Adipose tissue (tissue), 3 donors: ENCODE results near the gene GRIN1. TPM values are rescaled to one million over a fixed set of nuclear protein-coding genes. Genes with fewer than 3 reads are reported as not detected.

Experiments used
- H3K27ac ChIP-seq: one replicate; pipeline ENCODE4 v1.5.1; 2013; ENCODE audit warnings: low read depth, low read length
- WGBS, 3 donors: extraction: QIAGEN DNeasy Blood & Tissue Kit; methylation state at CpG; one replicate each; pipeline ENCODE4 v1.1.7; 2013; 5-methylcytosine and 5-hydroxymethylcytosine counted together
- polyA plus RNA-seq, 3 donors: library from polyadenylated mRNA; stranded (reverse); fragments of 200-250 nt; gene quantifications; one replicate each; pipeline ENCODE4 v1.2.3, GENCODE V29; 2013
- donor health status: healthy with polysubstance abuse.
- donor health status: Bipolar disorder and iron deficiency.
- donor health status: healthy.

GRIN1 gene
- polyA plus RNA-seq, 3 donors, result 0.26 TPM; not detected in 2

DNA sequence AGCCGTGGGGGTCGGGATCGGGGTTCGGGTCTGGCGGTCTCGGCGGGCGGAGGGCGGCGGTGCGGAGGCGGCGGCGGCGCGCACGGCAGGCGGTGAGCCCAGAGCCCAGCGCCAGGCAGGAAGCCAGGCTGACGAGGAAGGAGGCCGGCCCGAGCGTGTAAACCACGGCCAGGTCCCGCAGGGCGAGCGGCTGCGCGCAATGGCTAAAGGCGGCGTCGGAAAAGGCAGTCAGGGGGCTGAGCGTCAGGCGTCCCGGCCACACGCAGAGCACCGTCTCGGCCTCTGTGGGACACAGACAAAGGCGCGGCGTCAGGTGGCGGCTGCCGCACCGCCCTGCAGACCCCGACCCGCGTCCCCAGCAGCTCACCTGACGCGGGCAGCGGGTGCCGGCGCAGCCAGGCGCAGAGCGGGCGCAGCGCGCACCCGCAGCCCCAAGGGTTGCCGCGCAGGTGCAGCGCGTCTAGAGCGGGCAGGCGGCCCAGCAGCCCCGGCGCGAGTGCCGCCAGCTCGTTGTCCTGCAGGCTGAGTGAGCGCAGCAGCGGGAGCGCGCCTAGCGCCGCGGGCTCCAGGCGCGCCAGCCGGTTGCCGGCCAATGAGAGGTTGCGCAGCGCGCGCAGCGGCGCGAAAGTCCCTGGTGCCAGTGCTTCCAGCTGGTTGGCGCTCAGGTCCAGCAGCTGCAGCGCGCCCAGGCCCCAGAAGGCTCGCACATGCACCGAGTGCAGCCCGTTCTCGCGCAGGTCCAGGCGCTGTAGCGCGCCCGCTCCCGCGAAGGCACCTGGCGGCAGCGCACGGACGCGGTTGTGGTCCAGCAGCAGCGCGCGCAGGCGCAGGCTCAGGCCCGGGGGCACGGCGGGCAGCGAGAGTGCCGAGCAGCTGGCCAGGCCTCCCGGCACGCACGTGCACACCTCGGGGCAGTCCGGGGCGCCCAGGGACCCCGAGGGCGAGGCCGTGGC lies 30.2 kb downstream of the GRIN1 start:
- WGBS, 3 donors, result 0 to 1% (median 1%) methylated on average over 102 to 124 of the region's 124 CpGs
- no peak overlapping the region for H3K27ac ChIP-seq

- whole genome bisulfite sequencing, 3 donors, result 6 to 16% (median 13%) methylated on average over 34 to 41 of the region's 41 CpGs
- H3K27ac ChIP-seq, result no peak within 1 kb of the TSS
These were observed 31.0 kb downstream of the GRIN1 start, which contains the start of gene LRRC26 for GRCh38 chr9:137169896-137170358. TSS of gene LRRC26 (minus strand) at chr9:137170051. CDS start at chr9:137169943, 108 bp downstream.

GRCh38 chr9:137170486-137171148 lies 31.7 kb downstream of the GRIN1 start:
- WGBS, 3 donors, result 47 to 74% (median 52%) methylated on average over 14 of the region's 14 CpGs
- H3K27ac ChIP-seq, result no peak overlapping the region

DNA sequence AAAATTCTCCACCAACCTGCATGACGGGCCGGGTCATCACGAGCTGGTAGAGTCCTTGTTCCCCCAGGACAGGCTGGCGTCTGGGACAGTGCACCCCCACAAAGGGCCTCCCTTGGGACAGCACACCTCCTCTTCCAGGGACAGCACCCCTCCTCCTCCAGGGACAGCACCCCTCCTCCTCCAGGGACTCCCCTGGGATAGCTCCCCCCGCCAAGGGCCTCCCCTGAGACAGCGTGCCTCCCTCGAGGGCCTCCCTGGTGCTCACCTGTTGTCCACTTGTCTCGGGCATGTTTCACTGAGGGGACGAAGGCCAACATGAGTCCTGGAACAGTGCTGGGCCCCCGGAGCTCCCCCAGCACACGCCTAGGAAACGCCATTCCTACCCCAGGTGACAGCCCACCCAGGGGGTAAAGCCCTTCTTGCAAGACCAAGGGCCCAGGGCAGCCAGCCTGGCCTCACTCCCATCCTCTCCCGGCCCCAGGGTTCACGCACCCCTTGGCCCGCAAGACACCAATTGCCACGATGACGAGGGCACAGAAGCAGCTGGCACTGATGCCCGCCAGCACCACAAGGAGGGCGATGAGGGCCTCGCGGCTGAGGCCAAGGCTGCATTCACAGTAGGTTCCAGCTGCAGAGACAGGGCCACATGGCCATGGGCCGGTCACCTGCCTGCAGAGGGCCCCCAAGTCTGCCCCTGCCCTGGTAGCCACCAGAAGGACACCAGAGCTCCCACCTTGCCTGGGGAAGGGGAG lies 32.4 kb downstream of the GRIN1 start:
- H3K27ac ChIP-seq, result no peak overlapping the region
- 80 to 84% (median 80%) methylated on average over 21 to 22 of the region's 22 CpGs for WGBS, 3 donors

GRCh38 chr9:137172901-137173795 lies 34.2 kb downstream of the GRIN1 start:
- WGBS, 3 donors, result 46 to 64% (median 56%) methylated on average over 20 to 21 of the region's 21 CpGs
- no peak overlapping the region for H3K27ac ChIP-seq

DNA sequence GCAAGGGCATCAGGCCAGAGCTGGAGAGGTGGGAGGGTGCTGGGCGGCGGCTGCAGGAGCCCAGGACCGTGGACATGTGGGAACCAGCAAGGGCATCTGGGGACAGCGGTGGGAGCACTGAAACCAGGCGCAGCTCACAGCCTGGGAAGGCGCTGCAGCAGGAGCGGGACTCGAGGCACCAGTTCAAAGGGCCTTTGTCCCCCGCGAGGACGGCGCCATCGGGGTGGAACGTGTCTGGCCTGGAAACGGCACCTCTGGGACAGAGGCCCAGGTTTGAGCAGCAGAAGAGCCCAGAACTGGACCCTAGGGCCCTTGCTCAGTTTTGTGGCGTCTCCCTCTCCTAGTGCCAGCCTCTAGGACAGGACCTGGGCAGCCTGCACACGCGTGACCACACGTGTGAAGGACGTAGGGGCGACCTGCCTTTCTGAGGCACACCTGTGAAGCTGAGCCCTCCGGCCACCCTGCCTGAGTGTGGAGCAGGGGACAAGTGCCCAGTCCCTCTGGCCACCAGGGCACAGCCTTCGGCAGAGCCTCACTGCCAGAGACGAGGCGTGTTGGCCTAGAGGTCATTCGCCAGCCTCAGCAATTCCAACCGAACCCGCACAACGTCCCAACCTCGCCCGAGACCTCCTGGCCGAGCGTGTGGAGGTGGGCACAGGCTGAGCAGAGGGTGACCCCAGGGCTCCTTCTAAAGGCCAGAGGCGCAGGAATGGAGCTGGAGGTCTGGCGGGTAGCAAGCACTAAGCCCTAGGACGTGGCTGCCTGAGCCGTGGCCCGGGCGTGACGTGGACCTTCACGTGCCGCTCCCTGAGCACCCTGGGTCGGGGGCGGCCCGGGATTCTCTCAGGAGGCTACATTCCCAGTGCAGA lies 35.1 kb downstream of the GRIN1 start:
- WGBS, 3 donors, result 74 to 89% (median 83%) methylated on average over 45 of the region's 45 CpGs
- no peak overlapping the region for H3K27ac ChIP-seq

GRCh38 chr9:137174722-137175293 lies 35.9 kb downstream of the GRIN1 start:
- 48 to 57% (median 50%) methylated on average over 24 to 34 of the region's 34 CpGs for WGBS, 3 donors
- no peak overlapping the region for H3K27ac ChIP-seq

- H3K27ac ChIP-seq, result no peak overlapping the region
- WGBS, 3 donors, result 39 to 53% (median 52%) methylated on average over 33 of the region's 33 CpGs
These were observed 36.5 kb downstream of the GRIN1 start for GRCh38 chr9:137175345-137175961.

DNA sequence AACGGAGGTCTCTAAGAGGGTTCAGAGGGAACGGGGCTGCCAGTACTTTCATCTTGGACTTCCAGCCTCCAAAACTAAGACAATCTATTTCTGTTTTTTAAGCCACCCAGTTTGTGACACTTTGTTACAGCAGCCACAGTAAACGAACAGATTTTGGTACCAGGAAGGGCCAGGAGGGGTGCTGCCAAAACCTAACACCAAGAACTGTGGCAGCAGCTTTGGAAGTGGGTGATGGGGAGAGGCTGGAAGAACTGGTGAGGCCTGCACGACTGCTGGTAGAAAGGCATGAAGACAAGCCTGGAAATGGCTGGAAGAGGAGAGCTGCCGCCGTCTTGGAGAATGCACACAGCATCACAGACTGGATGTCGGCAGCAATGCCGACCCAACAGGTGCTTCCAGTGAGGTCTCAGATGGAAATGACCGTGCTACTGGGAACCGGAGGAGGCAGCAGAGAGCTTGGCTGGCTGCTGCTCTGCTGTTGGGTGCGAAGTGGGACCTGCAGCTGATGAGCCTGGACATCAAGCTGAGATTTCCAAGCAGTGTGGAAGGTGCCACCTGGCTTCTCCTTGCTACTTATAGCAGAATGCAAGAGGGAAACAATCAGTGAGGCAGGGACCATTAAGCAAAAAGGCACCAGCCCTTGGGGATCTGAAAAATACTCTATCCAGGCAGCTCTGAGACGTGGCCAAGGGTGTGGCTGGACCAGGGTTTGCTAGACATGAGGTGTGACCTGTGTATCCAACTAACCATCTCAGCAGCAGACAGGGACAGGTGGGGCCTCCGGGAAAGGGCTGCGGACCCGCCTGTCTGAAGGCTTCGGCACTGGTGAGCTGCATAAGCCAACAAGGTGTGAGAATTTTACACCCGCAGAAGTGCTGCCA lies 37.6 kb downstream of the GRIN1 start:
- no peak overlapping the region for H3K27ac ChIP-seq

DNA sequence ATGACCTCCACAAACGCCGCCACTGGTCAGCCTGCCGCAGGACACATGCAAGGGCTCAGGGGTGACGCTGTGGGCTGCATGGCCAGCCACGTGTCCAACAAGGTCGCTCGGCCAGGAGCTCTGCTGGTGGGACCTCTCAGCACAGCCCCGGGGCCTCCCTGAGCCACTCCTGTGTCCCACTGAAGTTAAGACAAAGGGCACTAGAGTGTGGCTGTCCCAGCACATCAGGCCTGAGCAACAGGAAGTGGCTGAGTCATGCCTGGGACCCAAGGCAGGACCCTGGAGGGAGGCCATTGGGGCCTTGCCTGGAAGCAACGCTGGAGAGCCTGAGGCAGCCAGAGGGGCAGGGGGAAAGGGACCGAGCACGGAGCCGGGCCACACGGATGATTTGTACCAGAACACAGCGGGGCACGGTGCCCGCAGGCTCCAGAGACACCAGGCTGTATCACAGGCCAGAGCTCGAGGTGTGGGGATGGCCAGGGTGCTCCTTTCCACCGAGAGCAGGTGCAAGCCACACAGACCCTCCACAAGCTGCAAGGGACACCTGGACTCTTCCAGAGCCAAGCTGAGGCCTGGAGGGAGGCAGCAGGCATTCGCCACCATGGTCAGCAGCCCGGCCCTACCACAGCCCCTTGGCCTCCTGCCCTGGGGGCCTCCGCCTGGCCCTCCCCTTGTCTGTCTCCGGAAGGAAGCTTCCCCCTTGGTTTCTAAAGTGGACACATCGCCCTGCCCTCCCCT lies 39.4 kb downstream of the GRIN1 start:
- 82 to 87% (median 82%) methylated on average over 22 to 23 of the region's 23 CpGs for WGBS, 3 donors

More for the DNA sequence above, 37.6 kb downstream of the GRIN1 start:
- WGBS, 3 donors, result 57 to 61% (median 57%) methylated on average over 17 of the region's 17 CpGs

GRCh38 chr9:137178939-137179630 lies 40.1 kb downstream of the GRIN1 start:
- H3K27ac ChIP-seq, result no peak overlapping the region
- 91 to 92% (median 91%) methylated on average over 19 of the region's 19 CpGs for WGBS, 3 donors

More for the DNA sequence above, 39.4 kb downstream of the GRIN1 start:
- H3K27ac ChIP-seq, result no peak overlapping the region

GRCh38 chr9:137179761-137180160 lies 40.8 kb downstream of the GRIN1 start:
- H3K27ac ChIP-seq, result no peak overlapping the region
- WGBS, 3 donors, result 91 to 97% (median 93%) methylated on average over 17 of the region's 17 CpGs

DNA sequence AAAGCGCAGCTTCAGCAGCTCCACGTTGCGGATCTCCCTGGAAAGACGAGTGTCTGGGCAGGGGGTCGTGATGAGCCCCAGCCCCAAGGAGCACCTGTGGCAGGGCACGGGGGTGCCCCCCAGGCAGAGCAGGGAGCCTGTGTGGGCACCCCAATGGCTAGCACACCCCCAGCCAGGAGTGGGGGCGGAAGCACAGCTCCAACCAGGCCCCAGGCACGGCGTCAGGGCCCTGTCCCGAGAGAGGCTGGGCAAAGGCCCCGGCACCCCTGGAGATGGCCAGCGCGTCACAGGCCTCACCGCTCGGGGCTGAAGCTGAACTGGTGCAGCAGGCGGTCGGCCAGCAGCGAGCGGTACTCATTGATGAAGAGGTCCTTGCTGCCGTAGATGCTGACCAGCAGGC lies 41.5 kb downstream of the GRIN1 start:
- WGBS, 3 donors, result 93 to 95% (median 94%) methylated on average over 20 of the region's 20 CpGs
- no peak overlapping the region for H3K27ac ChIP-seq

GRCh38 chr9:137181680-137182079 lies 42.7 kb downstream of the GRIN1 start:
- 95 to 96% (median 95%) methylated on average over 22 of the region's 22 CpGs for WGBS, 3 donors

More at GRCh38 chr9:137181680-137182079, 42.7 kb downstream of the GRIN1 start:
- no peak overlapping the region for H3K27ac ChIP-seq
